Retinal pigment epithelial cell (primary cell): Measurements from ENCODE around the gene KCNC1.
A peak's percentile ranks its signal among the peaks of the same experiment; 100 is the strongest.

ENCODE experiments used
- DNase-seq: peaks from one replicate; pipeline ENCODE4 v3.0.0-alpha.2; 2010; ENCODE audit warnings: low read depth
- H3K4me3 ChIP-seq: 2 replicates; pipeline ENCODE4 v1.5.1; 2011; ENCODE audit warnings: mild to moderate bottlenecking, low read length, control low read depth, moderate library complexity
- CTCF ChIP-seq: conservative IDR thresholded peaks from 2 replicates; pipeline ENCODE4 v1.5.1; 2011; ENCODE audit warnings: low read depth, low read length, control low read depth, inconsistent platforms

Gene KCNC1

GRCh38 chr11:17760102-17761029 lies 25.8 kb downstream of the KCNC1 start:
- H3K4me3 ChIP-seq, result no peak overlapping the region
- peak; percentile 77 for TF ChIP-seq CTCF
- peak; percentile 11 for DNase-seq

GRCh38 chr11:17762309-17762974 lies 27.9 kb downstream of the KCNC1 start:
- no peak for DNase-seq
- no peak overlapping the region for H3K4me3 ChIP-seq
- no peak for TF ChIP-seq CTCF

GRCh38 chr11:17763244-17763643 lies 28.7 kb downstream of the KCNC1 start:
- TF ChIP-seq CTCF, result no peak
- DNase-seq, result no peak
- H3K4me3 ChIP-seq, result no peak overlapping the region

- TF ChIP-seq CTCF, result no peak
- no peak overlapping the region for H3K4me3 ChIP-seq
- DNase-seq, result no peak
These were observed 29.1 kb downstream of the KCNC1 start for GRCh38 chr11:17763703-17764102.

- TF ChIP-seq CTCF, result no peak
- DNase-seq, result no peak
- H3K4me3 ChIP-seq, result no peak overlapping the region
These were observed 30.1 kb downstream of the KCNC1 start for GRCh38 chr11:17764446-17765218.

DNA sequence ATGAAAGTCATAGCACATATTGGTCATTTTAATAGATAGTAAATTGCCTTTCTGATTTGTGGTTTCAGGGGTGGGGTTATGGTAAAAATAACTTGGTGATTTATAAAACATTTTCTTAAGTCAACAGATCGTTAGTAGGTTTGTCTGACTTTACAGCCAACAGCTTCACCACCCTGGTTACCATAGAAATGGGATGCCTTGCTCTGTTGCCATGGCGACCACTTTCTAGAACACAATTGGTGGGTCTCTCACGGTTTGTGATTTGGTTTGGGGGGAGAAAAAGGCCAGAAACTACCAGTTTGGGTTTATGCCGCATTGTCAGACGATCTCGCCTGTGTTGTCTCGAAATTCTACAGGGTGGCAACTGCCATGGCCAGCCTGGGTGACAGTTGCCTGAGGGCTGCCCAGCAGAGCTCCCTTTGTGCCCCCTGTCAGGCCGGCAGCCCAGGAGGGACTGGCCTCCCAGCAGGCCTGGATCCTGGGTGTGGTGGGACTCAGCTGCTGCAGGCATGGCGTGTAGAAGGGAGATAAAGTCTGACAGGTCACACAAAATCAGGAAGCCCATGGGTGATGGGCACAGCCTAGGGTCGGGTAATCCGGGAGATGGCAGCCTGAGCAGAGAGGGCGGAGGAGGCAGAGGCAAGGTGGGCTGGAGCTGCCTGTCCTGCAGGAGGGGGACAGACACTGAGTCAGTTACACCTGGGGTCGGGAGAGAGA lies 30.9 kb downstream of the KCNC1 start:
- H3K4me3 ChIP-seq, result no peak overlapping the region
- no peak for DNase-seq
- no peak for TF ChIP-seq CTCF
